NOMO-1 treated with DMSO at 0.1 percent for 48 hours (cell line): Measurements from ENCODE around the gene UGT2B10.
"Not testable (repeated sequence)": the region's sequence is repeated elsewhere in the genome, so short reads cannot be mapped to it uniquely, and the experiment has no call there.

Experiments used
- DNase-seq: peaks from one replicate; lab custom pipeline; 2025; ENCODE audit not compliant: unreplicated experiment; lab: John Stamatoyannopoulos, UW

Gene UGT2B10

DNA sequence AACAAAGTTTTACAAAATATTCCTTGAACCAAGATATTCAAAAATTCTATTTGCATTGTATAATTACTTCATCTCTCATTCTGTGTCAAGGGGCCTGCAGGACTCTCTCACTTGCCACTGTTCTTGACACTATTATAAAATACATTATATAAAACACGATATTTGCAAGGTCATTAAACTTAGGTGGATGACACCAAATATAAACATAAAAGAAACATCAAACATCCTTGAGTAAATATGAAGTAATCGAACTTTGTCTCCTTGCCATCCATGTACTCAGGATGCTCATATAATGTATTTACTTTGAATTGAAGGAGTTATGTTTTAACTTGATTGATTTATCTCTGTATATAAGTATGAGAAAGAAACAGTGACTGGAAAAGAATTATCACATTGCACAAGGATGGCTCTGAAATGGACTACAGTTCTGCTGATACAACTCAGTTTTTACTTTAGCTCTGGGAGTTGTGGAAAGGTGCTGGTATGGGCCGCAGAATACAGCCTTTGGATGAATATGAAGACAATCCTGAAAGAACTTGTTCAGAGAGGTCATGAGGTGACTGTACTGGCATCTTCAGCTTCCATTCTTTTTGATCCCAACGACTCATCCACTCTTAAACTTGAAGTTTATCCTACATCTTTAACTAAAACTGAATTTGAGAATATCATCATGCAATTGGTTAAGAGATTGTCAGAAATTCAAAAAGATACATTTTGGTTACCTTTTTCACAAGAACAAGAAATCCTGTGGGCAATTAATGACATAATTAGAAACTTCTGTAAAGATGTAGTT lies at the start of gene UGT2B10:
TSS of gene UGT2B10 (plus strand) at position 378 of the 793 bp plus-strand sequence. CDS start at position 404, 26 bp downstream.
- DNase-seq, result not testable (repeated sequence)

GRCh38 chr4:68771836-68772235 lies 44.0 kb upstream of the UGT2B10 start:
- not testable (repeated sequence) for DNase-seq

- DNase-seq, result no peak
Measured at GRCh38 chr4:68773699-68774098, 42.1 kb upstream of the UGT2B10 start.

GRCh38 chr4:68780232-68780631 lies 35.6 kb upstream of the UGT2B10 start:
- no peak for DNase-seq

- DNase-seq, result no peak
Measured at GRCh38 chr4:68797048-68797447, 18.7 kb upstream of the UGT2B10 start.

DNA sequence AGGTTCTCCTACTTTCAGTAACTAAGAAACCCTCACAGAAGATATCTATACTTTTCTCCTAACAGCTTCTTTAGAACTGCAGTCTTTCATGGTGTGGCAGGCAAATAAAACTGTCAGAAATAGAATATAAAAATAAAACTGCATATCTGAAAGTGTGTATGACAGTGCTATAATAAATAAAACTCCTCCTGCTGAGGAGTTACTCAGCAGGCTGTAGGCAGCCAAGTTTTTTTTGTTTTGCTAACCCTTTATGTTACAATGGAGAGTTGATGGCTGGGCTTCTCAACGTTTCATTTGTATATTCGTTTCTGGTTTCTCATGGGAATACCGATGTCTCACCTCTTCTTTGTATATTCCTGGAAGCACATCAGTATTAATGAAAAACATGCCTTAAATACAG lies 18.2 kb upstream of the UGT2B10 start:
- DNase-seq, result no peak

GRCh38 chr4:68803013-68803412 lies 12.8 kb upstream of the UGT2B10 start:
- DNase-seq, result no peak

- DNase-seq, result no peak
Measured at GRCh38 chr4:68808060-68808459, 7.7 kb upstream of the UGT2B10 start.

- DNase-seq, result no peak
Measured at GRCh38 chr4:68810919-68811318, 4.9 kb upstream of the UGT2B10 start.

- not testable (repeated sequence) for DNase-seq
Measured at GRCh38 chr4:68816410-68817265, 844 bp downstream of the UGT2B10 start.

DNA sequence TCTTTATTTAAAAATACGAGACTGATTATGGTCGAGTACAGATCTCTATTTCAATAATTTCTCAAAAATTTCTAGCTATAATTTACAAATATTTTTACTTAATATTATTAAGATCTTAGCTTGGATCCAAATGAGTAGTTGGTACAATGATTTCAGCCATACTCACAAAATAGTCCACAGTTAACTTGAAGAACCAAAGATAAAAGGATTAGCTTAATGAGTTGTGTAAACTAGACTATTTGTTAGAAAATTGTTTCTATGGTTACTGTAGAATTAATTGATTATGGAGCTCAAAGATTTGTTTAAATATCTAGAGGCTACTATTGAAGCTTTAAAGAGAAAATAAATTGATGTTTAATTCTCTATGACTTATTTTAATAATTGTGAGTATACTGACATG lies 1.6 kb downstream of the UGT2B10 start:
- no peak for DNase-seq

GRCh38 chr4:68818030-68818462 lies 2.3 kb downstream of the UGT2B10 start:
- DNase-seq, result not testable (repeated sequence)

DNA sequence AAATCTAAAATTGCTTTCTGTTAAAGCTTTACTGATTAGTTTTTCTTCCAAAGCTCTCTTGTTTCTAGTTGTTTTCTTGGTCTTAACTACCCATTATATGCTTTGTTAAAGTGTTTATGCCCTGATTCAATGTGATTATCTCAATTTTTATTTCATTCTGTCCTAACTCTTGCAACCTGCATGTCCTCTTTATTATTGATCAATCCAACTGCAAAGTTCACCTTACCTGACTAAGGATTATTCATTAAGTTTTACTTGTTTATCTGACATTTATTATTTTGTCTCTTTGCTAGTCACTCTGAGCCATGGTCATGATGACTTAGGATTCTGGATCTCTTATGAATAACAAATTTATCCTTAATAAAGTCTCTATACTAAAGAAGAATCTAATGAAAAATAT lies 15.8 kb downstream of the UGT2B10 start:
- DNase-seq, result no peak

GRCh38 chr4:68850293-68850692 lies 34.5 kb downstream of the UGT2B10 start:
- DNase-seq, result no peak

DNA sequence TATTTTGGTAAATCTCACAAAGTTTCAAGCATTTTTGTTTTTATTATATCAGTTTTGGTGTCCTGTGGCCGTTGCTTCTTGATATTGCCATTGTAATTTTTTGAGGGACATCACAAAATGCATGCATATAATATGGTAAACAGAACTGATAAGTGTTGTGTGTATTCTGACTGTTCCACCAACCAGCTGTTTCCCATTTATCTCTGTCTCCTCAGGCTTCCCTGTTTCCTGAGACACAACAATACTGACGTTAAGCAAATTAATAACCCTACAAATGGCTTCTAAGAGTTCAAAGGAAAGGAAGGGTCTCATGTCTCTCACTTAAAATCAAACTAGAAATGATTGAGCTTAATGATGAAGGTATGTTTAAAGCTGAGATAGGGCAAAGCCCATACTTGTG lies 40.0 kb downstream of the UGT2B10 start:
- DNase-seq, result no peak

GRCh38 chr4:68858039-68858438 lies 42.2 kb downstream of the UGT2B10 start:
- DNase-seq, result no peak

- no peak for DNase-seq
Measured at GRCh38 chr4:68859655-68860054, 43.9 kb downstream of the UGT2B10 start.

GRCh38 chr4:68861057-68861456 lies 45.3 kb downstream of the UGT2B10 start:
- no peak for DNase-seq

- DNase-seq, result no peak
Measured at GRCh38 chr4:68864438-68865187, 48.8 kb downstream of the UGT2B10 start.

- no peak for DNase-seq
Measured at GRCh38 chr4:68865188-68865638, 49.4 kb downstream of the UGT2B10 start.

DNA sequence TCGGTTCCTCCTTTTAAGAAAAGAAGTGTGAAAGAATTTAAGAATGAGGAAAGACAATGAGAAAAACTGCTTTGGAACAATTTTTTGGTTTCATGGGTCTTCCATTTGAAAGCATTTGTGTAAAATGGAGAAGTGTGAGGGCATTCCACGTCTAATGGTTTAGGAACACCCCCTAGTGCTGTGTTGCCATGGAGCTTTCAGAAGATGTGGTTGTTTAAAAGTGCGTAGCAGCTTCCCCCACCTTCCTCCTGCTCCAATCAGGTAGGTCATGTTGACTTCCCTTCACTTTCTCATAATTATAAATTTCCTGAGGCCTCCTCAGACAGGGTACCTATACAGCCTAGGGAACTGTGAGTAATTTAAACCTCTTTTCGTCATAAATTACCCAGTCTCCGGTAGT lies 50.0 kb downstream of the UGT2B10 start:
- DNase-seq, result no peak
